NCI-H2171 (cell line): ENCODE results near the gene EVA1A.

Source experiments
- DNase-seq: peaks from one replicate; lab custom pipeline; 2025; lab: John Stamatoyannopoulos, UW

EVA1A gene

GRCh38 chr2:75541430-75541829 is 19.3 kb downstream of the EVA1A start:
- no peak for DNase-seq

GRCh38 chr2:75540994-75541393 is 19.7 kb downstream of the EVA1A start:
- DNase-seq, result no peak

- no peak for DNase-seq
These were observed 20.6 kb downstream of the EVA1A start for GRCh38 chr2:75539955-75540716.

- DNase-seq, result no peak
These were observed 21.9 kb downstream of the EVA1A start for GRCh38 chr2:75538521-75539490.

- DNase-seq, result no peak
These were observed 23.1 kb downstream of the EVA1A start for GRCh38 chr2:75537658-75538057.

- no peak for DNase-seq
These were observed 27.6 kb downstream of the EVA1A start for GRCh38 chr2:75533135-75533534.

- DNase-seq, result no peak
These were observed 28.3 kb downstream of the EVA1A start for GRCh38 chr2:75532488-75532887.

GRCh38 chr2:75528221-75528977 is 32.3 kb downstream of the EVA1A start:
- no peak for DNase-seq

GRCh38 chr2:75527676-75528075 is 33.1 kb downstream of the EVA1A start:
- DNase-seq, result no peak

GRCh38 chr2:75526842-75527241 is 33.9 kb downstream of the EVA1A start:
- no peak for DNase-seq

- DNase-seq, result no peak
These were observed 35.1 kb downstream of the EVA1A start for GRCh38 chr2:75525434-75526310.

GRCh38 chr2:75524276-75524911 is 36.3 kb downstream of the EVA1A start:
- DNase-seq, result no peak

GRCh38 chr2:75523313-75524275 is 37.1 kb downstream of the EVA1A start:
- no peak for DNase-seq

GRCh38 chr2:75522543-75523312 is 38.0 kb downstream of the EVA1A start:
- no peak for DNase-seq

- DNase-seq, result no peak
These were observed 39.4 kb downstream of the EVA1A start for GRCh38 chr2:75521225-75521872.

GRCh38 chr2:75519843-75520242 is 40.9 kb downstream of the EVA1A start:
- no peak for DNase-seq

GRCh38 chr2:75518638-75519465 is 41.9 kb downstream of the EVA1A start:
- no peak for DNase-seq
